Stimulated activated CD4-positive, alpha-beta T cell treated with anti-CD3 and anti-CD28 coated beads, Interleukin-4, amount 100 ng/mL, for 24 hours (primary cell): ENCODE results near the gene NTF4.
A peak's percentile ranks its signal among the peaks of the same experiment; 100 is the strongest.
"Not testable (repeated sequence)": the region's sequence is repeated elsewhere in the genome, so short reads cannot be mapped to it uniquely, and the experiment has no call there.

Experiments used
- DNase-seq: peaks from one replicate; pipeline ENCODE4 v3.0.0-alpha.2; 2020

The NTF4 gene

DNA sequence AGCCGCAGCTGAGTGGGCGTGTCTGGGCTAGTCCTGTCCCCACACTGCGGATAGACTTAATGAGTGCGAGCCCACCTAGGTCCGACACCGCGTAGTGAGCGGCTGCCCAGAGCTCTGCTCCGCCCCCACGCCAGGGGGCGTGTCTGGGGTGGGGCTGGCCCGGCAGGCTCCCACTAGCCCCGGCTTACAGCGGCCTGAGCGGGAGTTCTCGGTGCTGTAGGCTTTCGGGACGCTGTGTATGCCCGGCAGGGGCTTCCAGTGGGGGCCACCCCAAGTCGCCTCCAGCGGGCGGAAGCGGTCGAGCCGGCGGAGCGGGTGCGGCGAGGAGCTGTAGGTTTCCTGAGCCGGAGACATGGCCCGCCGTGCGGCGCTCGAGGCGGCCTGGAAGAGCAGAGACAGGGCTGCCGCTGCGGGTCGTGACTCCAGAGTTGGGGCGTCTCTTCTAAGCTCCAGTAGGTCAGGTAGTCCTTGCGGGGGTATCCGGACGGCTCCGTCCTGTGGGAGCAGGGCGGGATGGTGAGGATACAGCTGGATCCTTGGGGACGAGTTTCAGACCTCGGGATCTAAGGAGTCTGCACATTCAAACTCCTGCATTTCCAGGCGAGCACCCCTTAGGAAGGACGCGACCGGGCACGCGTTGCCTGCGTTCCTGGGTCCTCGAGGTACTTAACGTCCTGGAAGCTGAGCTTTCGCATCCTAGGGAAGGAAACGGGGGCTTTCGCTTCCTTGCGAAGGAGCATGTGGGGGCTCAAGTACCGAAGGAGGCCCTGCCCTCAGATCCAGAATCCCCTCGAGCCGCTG is 8.3 kb downstream of the NTF4 start:
- peak; percentile 55 for DNase-seq

DNA sequence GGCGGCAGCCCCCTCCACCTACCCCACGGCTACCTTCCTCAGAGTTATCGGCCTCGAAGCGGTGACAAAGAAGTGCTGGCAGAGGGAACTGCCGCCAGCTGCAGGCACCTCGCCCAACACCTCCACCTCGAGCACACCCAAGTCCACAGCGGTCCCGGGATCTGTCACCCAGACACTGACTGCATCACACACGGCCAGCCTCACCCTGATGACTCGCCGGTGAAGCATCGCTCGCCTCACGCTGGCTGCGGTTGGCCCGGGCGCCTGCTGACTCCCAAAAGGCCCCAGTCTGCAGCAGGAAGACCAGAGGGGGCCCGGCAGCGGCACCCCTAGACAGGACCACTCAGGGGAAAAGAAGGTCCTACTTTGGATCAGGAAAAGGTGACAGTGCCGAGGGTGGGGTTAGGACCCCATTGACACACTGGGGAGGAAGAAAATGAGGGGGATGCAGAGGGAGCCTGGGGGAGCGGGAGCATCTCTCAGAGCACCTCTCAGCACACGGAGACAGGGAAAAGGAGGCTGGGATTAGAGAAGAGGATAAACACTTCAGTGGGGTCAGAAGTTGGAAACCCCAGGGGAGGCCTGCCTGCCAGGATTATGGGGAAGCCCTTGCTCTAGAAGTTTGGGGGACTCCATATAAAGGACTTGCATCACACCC is 14.1 kb downstream of the NTF4 start:
- DNase-seq, result not testable (repeated sequence)

- not testable (repeated sequence) for DNase-seq
These were observed 14.8 kb downstream of the NTF4 start for GRCh38 chr19:49049834-49050233.

DNA sequence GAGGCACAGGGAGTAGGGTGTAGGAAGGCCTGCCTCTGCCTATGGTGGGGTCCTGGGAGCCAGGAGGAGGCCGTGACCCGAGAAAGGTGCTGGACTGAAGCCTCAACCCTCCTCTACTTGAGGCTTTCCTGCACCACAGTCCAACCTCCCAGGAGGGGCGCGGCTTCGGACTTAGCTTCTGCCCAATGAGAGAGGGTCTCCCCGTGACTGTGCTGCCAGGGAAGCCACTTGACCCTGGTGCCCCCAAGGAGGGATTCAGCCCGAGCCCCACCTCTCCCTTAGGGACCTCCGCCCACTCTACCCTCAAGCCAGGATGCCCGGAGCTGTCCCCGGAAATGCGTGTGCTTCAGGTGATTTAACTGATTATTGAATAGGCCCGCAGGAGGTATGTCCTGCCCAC is 15.6 kb downstream of the NTF4 start, which contains the start of gene CGB8:
CGB8 (minus strand) TSS at position 101 of the 400 bp plus-strand sequence. CDS start 372 bp downstream, outside the sequence.
- DNase-seq, result not testable (repeated sequence)

DNA sequence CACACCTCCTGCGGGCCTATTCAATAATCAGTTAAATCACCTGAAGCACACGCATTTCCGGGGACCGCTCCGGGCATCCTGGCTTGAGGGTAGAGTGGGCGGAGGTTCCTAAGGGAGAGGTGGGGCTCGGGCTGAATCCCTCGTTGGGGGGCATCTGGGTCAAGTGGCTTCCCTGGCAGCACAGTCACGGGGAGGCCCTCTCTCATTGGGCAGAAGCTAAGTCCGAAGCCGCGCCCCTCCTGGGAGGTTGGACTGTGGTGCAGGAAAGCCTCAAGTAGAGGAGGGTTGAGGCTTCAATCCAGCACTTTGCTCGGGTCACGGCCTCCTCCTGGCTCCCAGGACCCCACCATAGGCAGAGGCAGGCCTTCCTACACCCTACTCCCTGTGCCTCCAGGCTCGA is 21.1 kb downstream of the NTF4 start, which contains the start of gene CGB5:
CGB5 (plus strand) TSS at position 301 of the 400 bp plus-strand sequence. CDS start 362 bp downstream, outside the sequence.
- DNase-seq, result not testable (repeated sequence)

- DNase-seq, result not testable (repeated sequence)
These were observed 22.0 kb downstream of the NTF4 start for GRCh38 chr19:49042666-49043065.

DNA sequence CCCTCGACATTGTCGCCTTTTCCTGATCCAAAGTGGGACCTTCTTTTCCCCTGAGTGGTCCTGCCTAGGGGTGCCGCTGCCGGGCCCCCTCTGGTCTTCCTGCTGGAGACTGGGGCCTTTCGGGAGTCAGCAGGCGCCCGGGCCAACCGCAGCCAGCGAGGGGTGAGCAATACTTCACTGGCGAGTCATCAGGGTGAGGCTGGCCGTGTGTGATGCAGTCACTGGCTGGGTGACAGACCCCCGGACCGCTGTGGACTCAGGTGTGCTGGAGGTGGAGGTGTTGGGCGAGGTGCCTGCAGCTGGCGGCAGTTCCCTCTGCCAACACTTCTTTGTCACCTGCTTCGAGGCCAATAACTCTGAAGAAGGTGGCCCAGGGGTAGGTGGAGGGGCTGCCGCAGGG is 22.4 kb downstream of the NTF4 start:
- DNase-seq, result no peak

GRCh38 chr19:49039736-49040135 is 24.9 kb downstream of the NTF4 start:
- not testable (repeated sequence) for DNase-seq

DNA sequence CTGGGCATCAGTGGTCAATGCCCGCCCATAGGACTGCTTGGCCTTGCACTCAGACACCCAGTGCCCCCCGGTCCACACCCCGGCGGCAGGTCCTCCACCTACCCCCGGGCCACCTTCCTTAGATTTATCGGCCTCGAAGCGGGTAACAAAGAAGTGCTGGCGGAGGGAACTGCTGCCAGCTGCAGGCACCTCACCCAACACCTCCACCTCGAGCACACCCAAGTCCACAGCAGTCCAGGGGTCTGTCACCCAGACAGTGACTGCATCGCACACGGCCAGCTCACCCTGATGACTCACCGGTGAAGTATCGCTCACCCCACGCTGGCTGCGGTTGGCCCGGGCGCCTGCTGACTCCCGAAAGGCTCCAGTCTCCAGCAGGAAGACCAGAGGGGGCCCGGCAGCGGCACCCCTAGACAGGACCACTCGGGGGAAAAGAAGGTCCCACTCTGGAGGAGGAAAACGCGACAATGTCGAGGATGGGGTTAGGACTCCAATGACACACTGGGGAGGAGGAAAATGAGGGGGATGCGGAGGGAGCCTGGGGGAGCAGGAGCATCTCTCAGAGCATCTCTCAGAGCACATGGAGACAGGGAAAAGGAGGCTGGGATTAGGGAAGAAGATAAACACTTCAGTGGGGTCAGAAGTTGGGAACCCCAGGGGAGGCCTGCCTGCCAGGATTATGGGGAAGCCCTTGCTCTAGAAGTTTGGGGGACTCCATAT is 25.9 kb downstream of the NTF4 start:
- not testable (repeated sequence) for DNase-seq

DNA sequence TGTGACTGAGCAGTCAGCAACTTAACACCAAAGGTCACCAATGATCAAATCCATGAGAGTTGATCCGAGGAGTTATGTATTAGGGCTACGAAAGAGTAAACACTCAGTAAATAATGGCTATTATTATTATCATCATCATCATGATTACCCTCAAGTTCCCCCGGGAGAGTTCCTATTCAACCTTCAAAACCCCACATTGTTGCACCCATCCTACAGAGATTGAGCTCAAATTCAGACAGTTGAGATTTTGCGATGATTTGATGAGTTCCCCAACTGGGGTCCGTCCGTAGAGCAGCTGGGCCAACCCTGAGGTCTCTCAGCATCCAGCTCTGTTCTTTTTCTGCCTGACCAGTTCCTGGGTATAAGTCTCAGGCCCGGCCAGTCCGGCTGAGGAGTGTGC is 26.5 kb downstream of the NTF4 start:
- not testable (repeated sequence) for DNase-seq

DNA sequence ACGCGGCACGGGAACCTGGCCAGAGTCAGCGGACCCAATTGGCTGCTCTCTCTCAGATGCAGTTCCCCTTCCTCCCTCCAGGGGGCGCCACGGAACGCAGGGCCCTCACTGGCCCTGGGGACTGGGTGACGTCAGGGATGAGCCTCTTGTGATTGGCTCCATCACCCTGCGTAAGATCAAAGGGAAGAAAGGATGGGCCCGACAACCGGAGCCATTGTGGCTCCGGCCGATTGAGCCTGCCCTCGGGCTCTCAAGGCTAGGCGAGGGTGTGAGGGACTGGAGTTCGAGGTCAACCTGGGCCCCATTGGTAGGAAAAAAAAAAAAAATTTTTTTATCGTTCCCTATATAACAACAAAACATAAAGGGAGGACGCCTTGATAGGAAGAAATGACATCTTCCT is 27.8 kb downstream of the NTF4 start, which contains the start of gene CGB1:
CGB1 (minus strand) TSS at position 81 of the 400 bp plus-strand sequence. CDS start 184 bp downstream, outside the sequence.
- peak; percentile 50 for DNase-seq

- DNase-seq, result peak; percentile 55
These were observed 32.8 kb downstream of the NTF4 start, which contains the start of gene CGB2 for GRCh38 chr19:49031642-49032301. Gene CGB2, plus strand, starts transcription at chr19:49031890. Its CDS starts 206 bp downstream, at chr19:49032096.

DNA sequence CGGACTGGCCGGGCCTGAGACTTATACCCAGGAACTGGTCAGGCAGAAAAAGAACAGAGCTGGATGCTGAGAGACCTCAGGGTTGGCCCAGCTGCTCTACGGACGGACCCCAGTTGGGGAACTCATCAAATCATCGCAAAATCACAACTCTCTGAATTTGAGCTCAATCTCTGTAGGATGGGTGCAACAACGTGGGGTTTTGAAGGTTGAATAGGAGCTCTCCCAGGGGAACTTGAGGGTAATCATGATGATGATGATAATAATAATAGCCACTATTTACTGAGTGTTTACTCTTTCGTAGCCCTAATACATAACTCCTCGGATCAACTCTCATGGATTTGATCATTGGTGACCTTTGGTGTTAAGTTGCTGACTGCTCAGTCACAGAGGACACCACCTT is 34.3 kb downstream of the NTF4 start:
- not testable (repeated sequence) for DNase-seq

- not testable (repeated sequence) for DNase-seq
These were observed 34.9 kb downstream of the NTF4 start for GRCh38 chr19:49029749-49030148.

GRCh38 chr19:49028686-49029085 is 35.9 kb downstream of the NTF4 start:
- not testable (repeated sequence) for DNase-seq

- not testable (repeated sequence) for DNase-seq
These were observed 39.0 kb downstream of the NTF4 start for GRCh38 chr19:49025599-49025998.

DNA sequence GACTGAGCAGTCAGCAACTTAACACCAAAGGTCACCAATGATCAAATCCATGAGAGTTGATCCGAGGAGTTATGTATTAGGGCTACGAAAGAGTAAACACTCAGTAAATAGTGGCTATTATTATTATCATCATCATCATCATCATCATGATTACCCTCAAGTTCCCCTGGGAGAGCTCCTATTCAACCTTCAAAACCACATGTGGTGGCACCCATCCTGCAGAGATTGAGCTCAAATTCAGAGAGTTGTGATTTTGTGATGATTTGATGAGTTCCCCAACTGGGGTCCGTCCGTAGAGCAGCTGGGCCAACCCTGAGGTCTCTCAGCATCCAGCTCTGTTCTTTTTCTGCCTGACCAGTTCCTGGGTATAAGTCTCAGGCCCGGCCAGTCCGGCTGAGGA is 39.5 kb downstream of the NTF4 start:
- DNase-seq, result not testable (repeated sequence)

- DNase-seq, result not testable (repeated sequence)
These were observed 40.4 kb downstream of the NTF4 start, which contains the start of gene CGB3 for GRCh38 chr19:49024233-49024632. Gene CGB3, minus strand, starts transcription at chr19:49024333. Its CDS starts 362 bp downstream, at chr19:49023971.

DNA sequence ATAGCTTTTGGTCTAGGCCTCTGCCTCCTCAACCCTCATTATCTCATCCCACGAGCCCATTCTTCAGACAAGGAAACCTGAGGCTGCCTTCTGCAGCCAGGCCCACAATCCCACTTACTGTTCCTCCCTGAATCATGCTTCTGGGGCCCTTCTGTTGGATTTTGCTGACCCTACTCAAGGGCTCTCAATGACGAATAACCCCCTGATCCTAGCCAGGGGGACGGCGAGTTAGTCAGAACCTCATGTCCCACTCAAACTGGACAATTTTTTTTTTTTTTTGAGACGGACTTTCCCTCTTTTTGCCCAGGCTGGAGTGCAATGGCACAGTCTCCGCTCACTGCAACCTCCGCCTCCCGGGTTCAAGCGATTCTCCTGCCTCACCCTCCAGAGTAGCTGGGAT is 42.5 kb downstream of the NTF4 start:
- no peak for DNase-seq

- no peak for DNase-seq
These were observed 43.4 kb downstream of the NTF4 start for GRCh38 chr19:49020931-49021895.

GRCh38 chr19:49020342-49020741 is 44.3 kb downstream of the NTF4 start:
- DNase-seq, result no peak
